Gastrocnemius medialis (tissue), 4 donors: Measurements from ENCODE around the gene ZNF407.

Source experiments
- CTCF ChIP-seq, 5 experiments: fragments of 450-650 bp in 3 of 5; fragments of 200-600 bp in 2 of 5; sonication (generic) in 2 of 5; IDR thresholded peaks in 4 of 5; conservative IDR thresholded peaks in 1 of 5; 1 replicate in 4 of 5; 2 replicates in 1 of 5; pipeline ENCODE4 v1.5.1; 2016 to 2019; ENCODE audit warnings: antibody characterized with exemption in 5 of 5, mild to moderate bottlenecking in 3 of 5, moderate library complexity in 3 of 5
- POLR2A ChIP-seq, 2 donors: fragments of 450-650 bp; IDR thresholded peaks; one replicate each; pipeline ENCODE4 v1.6.1; 2017; ENCODE audit warnings: antibody characterized with exemption in 2 of 2, mild to moderate bottlenecking in 2 of 2, moderate library complexity in 2 of 2

GRCh38 chr18:74898965-74899364 is 301.3 kb downstream of the ZNF407 start:
- no peak for TF ChIP-seq CTCF (IDR thresholded peaks at IDR 0.05 in 4 of 5, conservative IDR thresholded peaks at IDR 0.05 in 1 of 5)
- no peak for TF ChIP-seq POLR2A (IDR thresholded peaks at IDR 0.05)
